GM19463 (cell line): ENCODE data around the gene YBX2.
"Not testable (repeated sequence)": the region's sequence is repeated elsewhere in the genome, so short reads cannot be mapped to it uniquely, and the experiment has no call there.

Experiments
- ATAC-seq: cut with Tn5 transposase; IDR thresholded peaks from one replicate; pipeline ENCODE4 v1.9.1; 2021; ENCODE audit warnings: mild to moderate bottlenecking, moderate library complexity; ENCODE audit not compliant: unreplicated experiment

YBX2 gene

GRCh38 chr17:7248796-7249195 lies 45.6 kb downstream of the YBX2 start:
- no peak for ATAC-seq

GRCh38 chr17:7246779-7247178 lies 47.7 kb downstream of the YBX2 start:
- ATAC-seq = no peak

- ATAC-seq = not testable (repeated sequence)
Observed at GRCh38 chr17:7243838-7244237, 50.6 kb downstream of the YBX2 start.

GRCh38 chr17:7243453-7243729 lies 51.0 kb downstream of the YBX2 start:
- ATAC-seq = no peak

- peak; percentile 38 for ATAC-seq
Observed at GRCh38 chr17:7242717-7243452, 51.6 kb downstream of the YBX2 start.

GRCh38 chr17:7241783-7242716 lies 52.4 kb downstream of the YBX2 start, which contains the start of gene GABARAP:
Gene GABARAP (minus strand): TSS chr17:7242449. CDS start chr17:7242330, 119 bp downstream.
- peak; percentile 21 for ATAC-seq

GRCh38 chr17:7241090-7241733 lies 53.2 kb downstream of the YBX2 start:
- no peak for ATAC-seq

GRCh38 chr17:7240375-7240774 lies 54.1 kb downstream of the YBX2 start:
- no peak for ATAC-seq

GRCh38 chr17:7239091-7240027 lies 55.1 kb downstream of the YBX2 start, which contains the start of gene PHF23:
Gene PHF23 (minus strand): TSS chr17:7239457. CDS start chr17:7239279, 178 bp downstream.
- peak; percentile 56 for ATAC-seq

- no peak for ATAC-seq
Observed at GRCh38 chr17:7238420-7239090, 55.9 kb downstream of the YBX2 start.
